K562 (cell line): ENCODE results near the gene FANCG. TPM values are rescaled to one million over a fixed set of nuclear protein-coding genes. Genes with fewer than 3 reads are reported as not detected.

Experiments
- FOXA1 ChIP-seq: fragments of 450-650 bp; IDR thresholded peaks from 2 replicates; pipeline ENCODE4 v1.6.1; 2016; ENCODE audit warnings: mild to moderate bottlenecking, borderline replicate concordance
- MCM2 ChIP-seq: fragments of 450-650 bp; IDR thresholded peaks from 2 replicates; pipeline ENCODE4 v1.6.1; 2017; ENCODE audit warnings: low read depth, mild to moderate bottlenecking
- NCOA2 ChIP-seq, 2 experiments: fragments of 450-650 bp; IDR thresholded peaks; 2 replicates each; pipeline ENCODE4 v1.6.1; 2018; ENCODE audit warnings: mild to moderate bottlenecking in 2 of 2, moderate library complexity in 1 of 2; ENCODE audit not compliant: partially characterized antibody in 2 of 2
- RBM22 ChIP-seq: fragments of 200-400 bp; formaldehyde crosslinking; IDR thresholded peaks from 2 replicates; pipeline ENCODE4 v1.6.1; 2018; ENCODE audit warnings: low read length, low read depth; ENCODE audit not compliant: poor library complexity, severe bottlenecking
- ZBTB40 ChIP-seq, 2 experiments: fragments of 450-650 bp in 1 of 2; sonication (generic) in 1 of 2; formaldehyde crosslinking in 1 of 2; IDR thresholded peaks; 2 replicates each; pipeline versions ENCODE4 v1.7.1 to v1.9.0; 2016 to 2022; ENCODE audit warnings: inconsistent platforms in 1 of 2, mild to moderate bottlenecking in 1 of 2, missing genetic modification reagents in 1 of 2
- ZFPM2 ChIP-seq: fragments of 250-450 bp; sonication (Bioruptor Pico); IDR thresholded peaks from 2 replicates; pipeline ENCODE4 v1.5.1; 2022; ENCODE audit warnings: mild to moderate bottlenecking
- ZHX1 ChIP-seq: fragments of 150-350 bp; conservative IDR thresholded peaks from 2 replicates; pipeline ENCODE4 v1.6.1; 2014; ENCODE audit warnings: low read length
- polyA plus RNA-seq, 8 experiments: library from polyadenylated mRNA; depleted of rRNA in 4 of 8; stranded (reverse) in 5 of 8; unstranded in 3 of 8; fragments of >200 nt; fragmentation: Nextera tagmentation in 2 of 8; fragmentation: Illumina TruSeq in 1 of 8; extraction: Ambion mirVana in 2 of 8; extraction: Trizol in 1 of 8; gene quantifications; 2 replicates each; pipeline versions ENCODE4 v1.2.1 to v1.2.3, GENCODE V29; 2011 to 2014; ENCODE audit warnings: inconsistent platforms in 1 of 8, missing spikeins in 1 of 8
- total RNA-seq, 7 experiments: library from RNA; depleted of rRNA in 6 of 7; stranded (reverse); fragments of >200 nt in 6 of 7; fragmentation: Illumina TruSeq in 2 of 7; extraction: Trizol in 2 of 7; gene quantifications; 2 replicates each; pipeline versions ENCODE4 v1.2.1 to v1.2.3, GENCODE V29; 2011 to 2021; ENCODE audit warnings: low replicate concordance in 1 of 7

FANCG gene
- total and polyA plus RNA-seq, 9 of the 15 experiments (the other 6 are each of a cell fraction or from before 2014, with no cell fraction given) = 7.5 to 43.9 (median 31.0) TPM

DNA sequence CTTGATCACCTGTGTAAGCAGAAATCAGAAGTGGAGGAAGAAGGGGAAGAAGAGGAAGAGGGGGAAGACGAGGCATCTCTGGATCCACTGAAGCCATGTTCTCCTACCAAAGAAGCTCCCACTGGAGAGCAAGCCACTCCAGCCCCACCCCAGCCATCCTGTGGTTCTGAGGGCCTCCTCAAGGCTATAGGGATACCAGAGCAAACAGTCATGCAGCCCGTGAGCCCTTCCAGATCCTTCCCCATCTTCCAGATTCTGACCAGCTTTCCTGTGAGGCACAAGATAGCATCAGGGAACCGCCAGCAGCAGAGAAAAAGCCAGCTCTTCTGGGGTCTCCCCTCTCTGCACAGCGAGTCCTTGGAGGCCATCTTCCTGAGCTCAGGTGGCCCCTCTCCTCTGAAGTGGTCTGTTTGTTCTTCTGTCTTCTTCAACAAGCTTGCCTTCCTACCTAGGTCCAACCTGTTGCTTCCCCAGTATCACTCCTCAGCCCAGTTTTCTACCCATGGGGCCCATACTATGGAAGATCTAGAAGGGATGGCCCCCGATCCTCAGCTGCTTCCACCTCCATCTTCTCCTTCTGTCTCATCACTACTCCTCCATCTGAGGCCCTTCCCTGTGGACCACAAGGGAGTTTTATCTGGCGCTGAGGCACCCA, 36.7 kb downstream of the FANCG start (continued):
- TF ChIP-seq ZBTB40 (IDR thresholded peaks at IDR 0.05) (no peak), ZBTB40 (CRISPR knock-in tag; IDR thresholded peaks at IDR 0.05) (no peak), ZFPM2 (CRISPR knock-in tag) (no peak), MCM2 (no peak), NCOA2 (IDR thresholded peaks at IDR 0.05; ENCODE audit: partially characterized antibody in 2 of 2) (no peak), RBM22 (no peak), FOXA1 (no peak), ZHX1 (no peak)
